Dendritic cell treated with granulocyte-macrophage colony-stimulating factor and Interleukin-4, amounts not matched to agents 40 ng/mL and 50 ng/mL, for 4 days (primary cell): ENCODE results near the gene SETDB1.

Experiments used
- H3K27ac Mint-ChIP-seq: one replicate; pipeline ENCODE4 v1.8.0; 2022; ENCODE audit warnings: mild to moderate bottlenecking, mixed read lengths
- H3K27me3 Mint-ChIP-seq: one replicate; pipeline ENCODE4 v1.8.0; 2022; ENCODE audit warnings: mild to moderate bottlenecking, mixed read lengths
- H3K36me3 Mint-ChIP-seq: one replicate; pipeline ENCODE4 v1.8.0; 2022; ENCODE audit warnings: low read depth, mixed read lengths
- H3K4me1 Mint-ChIP-seq: one replicate; pipeline ENCODE4 v1.8.0; 2022; ENCODE audit warnings: low read depth, mixed read lengths
- H3K4me3 Mint-ChIP-seq: one replicate; pipeline ENCODE4 v1.8.0; 2022; ENCODE audit warnings: mild to moderate bottlenecking, moderate library complexity, mixed read lengths
- H3K9me3 Mint-ChIP-seq: one replicate; pipeline ENCODE4 v1.8.0; 2022; ENCODE audit warnings: mixed read lengths
- intact Hi-C: fragments of 100-400 bp; cut with micrococcal nuclease; formaldehyde crosslinking; loops from one replicate; pipeline ENCODE4 v1.15.0; 2022

SETDB1 gene

DNA sequence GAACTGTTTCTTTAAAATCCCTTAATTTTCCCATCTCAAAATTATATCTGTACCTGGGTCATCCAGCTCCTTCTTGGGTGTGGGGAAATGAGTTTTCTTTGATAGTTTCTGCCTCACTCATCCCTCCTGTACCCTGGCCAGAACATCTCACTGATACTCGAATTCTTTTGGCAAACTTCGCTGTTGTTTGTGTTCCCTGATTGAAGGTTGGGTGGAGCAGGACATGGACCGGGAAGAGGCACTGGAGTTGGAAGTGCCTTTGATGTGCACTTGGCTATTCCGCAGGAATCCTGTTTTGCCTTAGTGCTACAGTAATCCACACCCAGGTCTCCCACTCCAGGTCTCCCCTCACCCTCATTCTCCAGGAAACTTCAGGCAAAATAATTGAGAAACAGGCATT lies 69.3 kb downstream of the SETDB1 start:
- H3K4me1 Mint-ChIP-seq, result peaks cover 14% of the 10 kb centered on the region
- no peaks in the 10 kb centered on the region for H3K27me3 Mint-ChIP-seq
- no peaks in the 10 kb centered on the region for H3K9me3 Mint-ChIP-seq
- intact Hi-C loops, result loop anchor here (10.0 kb wide), 1 partner anchor 161 kb away; no protein-coding TSS in a partner anchor
- peaks cover 52% of the 10 kb centered on the region for H3K36me3 Mint-ChIP-seq
- no peak overlapping the region for H3K4me3 Mint-ChIP-seq
- no peak overlapping the region for H3K27ac Mint-ChIP-seq

DNA sequence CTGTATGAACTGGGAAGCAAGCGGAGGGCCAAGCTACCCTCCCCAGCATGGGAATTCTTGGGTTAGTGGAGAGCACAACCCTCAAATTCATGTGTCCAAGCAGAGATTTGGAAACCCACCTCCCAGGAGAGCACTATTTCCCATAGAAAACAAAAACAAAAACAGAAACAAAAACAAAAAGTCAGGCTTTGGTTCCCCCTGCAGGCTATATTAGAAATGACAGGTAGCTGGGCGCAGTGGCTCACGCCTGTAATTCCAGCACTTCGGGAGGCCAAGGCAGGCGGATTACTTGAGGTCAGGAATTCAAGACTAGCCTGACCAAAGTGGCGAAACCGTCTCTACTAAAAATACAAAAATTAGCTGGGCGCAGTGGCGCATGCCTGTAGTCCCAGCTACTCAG lies 69.7 kb downstream of the SETDB1 start:
- peaks cover 56% of the 10 kb centered on the region for H3K36me3 Mint-ChIP-seq
- peaks cover 19% of the 10 kb centered on the region for H3K4me1 Mint-ChIP-seq
- no peaks in the 10 kb centered on the region for H3K9me3 Mint-ChIP-seq
- H3K4me3 Mint-ChIP-seq, result no peak overlapping the region
- H3K27me3 Mint-ChIP-seq, result no peaks in the 10 kb centered on the region
- no peak overlapping the region for H3K27ac Mint-ChIP-seq
- intact Hi-C loops, result loop anchor here (10.0 kb wide), 1 partner anchor 161 kb away; no protein-coding TSS in a partner anchor

DNA sequence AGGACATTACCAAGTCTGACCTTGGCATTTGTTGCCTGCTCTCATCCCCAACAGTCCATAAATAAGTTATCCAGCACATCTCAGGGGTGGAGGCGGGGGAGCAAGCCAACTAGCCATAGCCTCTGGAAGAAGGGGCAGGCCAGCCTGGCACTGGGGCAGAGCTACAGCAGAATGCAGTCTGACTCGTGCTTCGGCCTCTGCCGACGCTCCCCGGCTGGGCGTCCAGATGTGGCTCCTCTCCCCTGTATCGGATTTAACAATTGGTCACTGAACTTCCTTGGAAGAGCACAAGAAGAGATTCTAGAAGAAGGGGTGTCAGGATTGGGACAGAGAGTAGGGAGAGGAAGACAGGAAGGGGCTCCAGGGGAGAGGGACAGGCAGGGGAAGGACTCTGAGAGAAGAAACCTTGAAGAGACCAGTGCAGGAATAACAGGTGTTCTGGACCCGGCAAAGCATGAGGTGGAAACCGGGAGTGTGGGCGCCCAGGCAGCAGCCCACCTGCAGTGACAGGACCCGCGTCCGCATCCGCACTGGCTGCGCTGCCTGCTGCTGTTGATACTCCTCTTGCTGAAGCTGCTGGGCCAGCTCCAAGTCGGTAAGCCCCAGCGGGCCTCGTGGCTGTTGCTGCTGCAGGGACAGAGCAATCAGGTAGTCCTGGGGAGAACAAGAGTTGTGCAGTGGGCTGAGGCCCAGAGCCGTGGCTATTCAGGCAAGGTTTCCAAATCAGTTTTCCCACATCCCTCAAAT lies 71.1 kb downstream of the SETDB1 start:
- H3K4me1 Mint-ChIP-seq, result peaks cover 33% of the 10 kb centered on the region
- no peaks in the 10 kb centered on the region for H3K9me3 Mint-ChIP-seq
- H3K27me3 Mint-ChIP-seq, result no peaks in the 10 kb centered on the region
- intact Hi-C loops, result loop anchor here (10.0 kb wide), 1 partner anchor 162 kb away; no protein-coding TSS in a partner anchor
- no peak overlapping the region for H3K4me3 Mint-ChIP-seq
- H3K36me3 Mint-ChIP-seq, result peaks cover 56% of the 10 kb centered on the region
- no peak overlapping the region for H3K27ac Mint-ChIP-seq

DNA sequence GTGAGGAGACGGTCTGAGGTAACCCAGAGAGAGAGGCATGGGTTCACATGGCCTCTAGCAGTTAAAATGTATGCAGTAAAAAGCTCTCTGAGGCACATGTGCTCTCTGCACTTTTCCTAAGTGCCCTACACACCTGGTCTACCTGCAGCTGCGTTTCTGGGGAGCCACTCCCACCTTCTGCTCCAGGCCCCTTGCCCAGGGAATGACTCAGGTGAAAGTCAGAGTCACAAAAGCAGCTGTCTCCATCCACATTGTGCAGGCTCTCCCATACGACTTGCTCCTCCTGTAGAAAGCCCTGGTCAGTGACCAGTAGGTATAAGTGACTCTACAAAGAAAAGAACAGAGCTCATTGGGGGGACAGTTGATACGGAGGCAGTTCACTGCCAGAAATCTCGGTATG lies 71.8 kb downstream of the SETDB1 start:
- Mint-ChIP-seq H3K36me3 (peaks cover 56% of the 10 kb centered on the region), H3K4me1 (peaks cover 39% of the 10 kb centered on the region), H3K9me3 (no peaks in the 10 kb centered on the region), H3K4me3 (no peak overlapping the region), H3K27me3 (no peaks in the 10 kb centered on the region), H3K27ac (no peak overlapping the region)
- intact Hi-C loops, result loop anchor here (10.0 kb wide), 1 partner anchor 163 kb away; no protein-coding TSS in a partner anchor

DNA sequence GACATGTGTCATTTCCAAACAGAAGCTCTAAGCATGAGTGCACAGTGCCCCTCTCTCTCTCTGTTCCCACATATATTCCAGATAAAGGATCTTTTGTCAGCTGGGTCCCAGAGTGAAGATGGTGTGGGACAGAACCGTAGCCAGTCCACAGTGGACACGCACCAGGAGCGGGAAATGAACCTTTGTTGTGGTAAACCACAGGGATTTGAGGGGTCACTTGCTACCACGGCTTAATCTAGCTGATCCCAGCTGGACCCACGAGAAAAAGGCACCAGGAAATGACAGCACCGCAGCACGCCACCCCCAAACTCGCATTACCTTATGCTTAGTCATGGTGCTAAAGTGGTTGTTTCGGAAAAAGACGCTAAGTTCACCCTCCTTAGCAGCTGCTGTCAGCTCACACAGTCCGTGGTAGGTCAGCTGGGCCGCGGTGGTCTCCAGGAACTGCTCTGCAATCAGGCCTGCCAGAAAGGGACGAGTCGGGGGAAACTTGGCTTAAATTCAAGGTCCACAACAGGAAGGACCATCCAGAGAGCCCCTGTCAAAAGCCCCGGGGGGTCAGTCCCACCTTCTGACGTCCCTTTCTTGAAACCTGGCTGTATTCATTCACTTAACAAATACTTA lies 73.0 kb downstream of the SETDB1 start:
- H3K4me3 Mint-ChIP-seq, result no peak overlapping the region
- H3K4me1 Mint-ChIP-seq, result peaks cover 44% of the 10 kb centered on the region
- no peaks in the 10 kb centered on the region for H3K27me3 Mint-ChIP-seq
- H3K9me3 Mint-ChIP-seq, result no peaks in the 10 kb centered on the region
- no peak overlapping the region for H3K27ac Mint-ChIP-seq
- H3K36me3 Mint-ChIP-seq, result peaks cover 56% of the 10 kb centered on the region
- intact Hi-C loops, result loop anchor here (10.0 kb wide), 1 partner anchor 164 kb away; no protein-coding TSS in a partner anchor

DNA sequence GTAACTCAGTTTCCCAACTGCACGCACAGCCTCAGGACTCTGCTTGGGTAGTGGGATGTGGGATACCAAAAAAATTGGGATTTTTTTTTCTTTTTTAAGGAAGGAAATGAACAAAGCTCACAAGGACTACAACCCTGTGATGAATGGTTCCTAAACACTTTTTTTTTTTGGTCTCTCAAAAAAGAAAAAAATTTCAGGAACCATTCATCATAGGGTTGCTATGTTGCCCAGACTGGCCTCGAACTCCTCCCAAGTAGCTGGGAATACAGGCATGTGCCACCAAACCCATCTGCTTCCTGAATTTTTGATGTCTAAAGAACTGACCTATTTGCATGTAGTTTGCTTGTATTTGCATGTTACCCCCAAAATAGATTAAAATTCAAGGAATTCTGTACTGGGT lies 73.8 kb downstream of the SETDB1 start:
- Mint-ChIP-seq H3K36me3 (peaks cover 48% of the 10 kb centered on the region), H3K4me1 (peaks cover 52% of the 10 kb centered on the region), H3K27ac (no peak overlapping the region), H3K9me3 (no peaks in the 10 kb centered on the region), H3K4me3 (no peak overlapping the region), H3K27me3 (no peaks in the 10 kb centered on the region)
- intact Hi-C loops, result loop anchor here (10.0 kb wide), 1 partner anchor 165 kb away; no protein-coding TSS in a partner anchor

DNA sequence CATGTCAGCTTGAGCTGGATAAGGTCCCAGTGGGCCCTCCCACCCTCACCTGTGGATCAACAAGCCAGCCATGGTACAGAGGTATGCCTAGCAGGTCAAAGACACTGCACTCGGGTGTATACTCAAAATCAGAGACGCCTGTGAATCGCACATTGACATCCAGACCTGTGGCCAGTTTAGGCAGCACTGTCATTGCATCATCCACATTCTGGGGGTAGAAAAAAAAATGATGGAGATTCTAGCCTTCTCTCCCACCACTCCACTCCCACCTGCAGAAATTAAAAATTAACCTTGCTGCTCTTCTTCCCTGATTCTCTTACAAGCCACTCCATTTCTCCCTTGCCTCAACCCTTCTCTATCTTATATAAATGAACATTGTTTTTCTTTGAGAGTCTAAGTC lies 74.2 kb downstream of the SETDB1 start:
- Mint-ChIP-seq H3K27ac (no peak overlapping the region), H3K27me3 (no peaks in the 10 kb centered on the region), H3K4me1 (peaks cover 56% of the 10 kb centered on the region), H3K9me3 (no peaks in the 10 kb centered on the region), H3K4me3 (no peak overlapping the region), H3K36me3 (peaks cover 43% of the 10 kb centered on the region)
- intact Hi-C loops, result no loop called here

DNA sequence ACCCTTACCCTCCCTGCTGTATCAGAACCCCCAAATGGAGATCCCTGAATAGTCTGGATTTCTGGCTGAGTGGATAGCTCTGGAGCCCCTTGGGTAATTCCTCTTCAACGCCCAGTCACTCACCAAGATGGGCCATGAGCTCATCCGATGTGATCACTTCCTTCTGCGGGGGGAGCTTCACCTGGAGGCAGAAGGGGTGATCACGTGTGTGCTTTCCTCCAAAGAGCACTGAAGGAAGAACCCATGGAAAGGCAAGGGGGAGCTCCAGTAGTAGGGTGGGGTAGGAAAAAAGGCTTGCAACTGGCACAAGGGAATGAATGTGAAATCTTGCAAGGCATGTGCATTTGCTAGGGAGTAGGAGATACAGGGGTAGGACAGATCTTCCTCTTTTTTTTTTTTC lies 75.4 kb downstream of the SETDB1 start:
- Mint-ChIP-seq H3K27me3 (no peaks in the 10 kb centered on the region), H3K27ac (peak overlapping the region; percentile 62), H3K4me3 (no peak overlapping the region), H3K4me1 (peaks cover 68% of the 10 kb centered on the region), H3K36me3 (peaks cover 44% of the 10 kb centered on the region), H3K9me3 (no peaks in the 10 kb centered on the region)
- intact Hi-C loops, result no loop called here

DNA sequence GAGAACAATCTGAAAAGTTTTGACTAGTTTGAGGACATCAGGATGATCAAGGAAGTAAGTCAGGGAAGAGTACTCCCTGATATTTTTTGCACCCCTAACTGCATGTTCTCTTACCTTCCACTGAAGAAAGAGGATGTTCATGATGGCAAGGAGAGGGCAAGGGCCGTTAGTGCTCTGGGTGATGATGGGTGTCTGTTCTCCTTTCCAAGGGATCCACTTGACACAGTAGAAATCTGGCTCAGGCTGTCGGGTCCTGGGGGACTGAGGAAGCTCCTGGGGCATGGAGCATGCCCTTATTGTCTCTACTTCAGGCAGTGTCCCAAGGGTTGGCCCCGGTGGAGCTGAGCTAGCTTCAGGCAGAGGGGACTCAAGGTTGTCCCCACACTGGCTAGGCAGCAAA lies 75.9 kb downstream of the SETDB1 start:
- Mint-ChIP-seq H3K36me3 (peaks cover 42% of the 10 kb centered on the region), H3K27ac (peak overlapping the region; percentile 62), H3K27me3 (no peaks in the 10 kb centered on the region), H3K4me3 (no peak overlapping the region), H3K4me1 (peaks cover 73% of the 10 kb centered on the region), H3K9me3 (no peaks in the 10 kb centered on the region)
- intact Hi-C loops, result no loop called here

DNA sequence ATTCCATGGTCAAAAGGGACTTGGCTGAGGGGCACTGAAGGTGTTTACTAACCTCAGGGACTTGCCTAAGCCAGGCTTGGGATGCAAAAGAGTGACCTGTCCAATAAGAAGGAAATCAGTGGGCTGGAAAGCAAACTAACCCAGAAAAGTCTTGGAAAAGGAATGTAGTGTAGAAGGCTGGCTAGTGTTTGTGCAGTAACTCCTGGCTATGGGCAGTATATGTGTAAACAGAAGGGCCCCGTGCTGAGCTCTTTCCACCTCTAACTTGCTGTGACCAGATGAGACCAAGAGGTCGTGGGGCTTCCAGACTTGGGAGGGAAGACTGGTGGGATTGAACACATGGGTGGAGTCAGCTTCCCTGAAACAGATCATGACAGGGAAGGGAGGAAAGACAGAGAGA lies 76.4 kb downstream of the SETDB1 start:
- peaks cover 36% of the 10 kb centered on the region for H3K36me3 Mint-ChIP-seq

DNA sequence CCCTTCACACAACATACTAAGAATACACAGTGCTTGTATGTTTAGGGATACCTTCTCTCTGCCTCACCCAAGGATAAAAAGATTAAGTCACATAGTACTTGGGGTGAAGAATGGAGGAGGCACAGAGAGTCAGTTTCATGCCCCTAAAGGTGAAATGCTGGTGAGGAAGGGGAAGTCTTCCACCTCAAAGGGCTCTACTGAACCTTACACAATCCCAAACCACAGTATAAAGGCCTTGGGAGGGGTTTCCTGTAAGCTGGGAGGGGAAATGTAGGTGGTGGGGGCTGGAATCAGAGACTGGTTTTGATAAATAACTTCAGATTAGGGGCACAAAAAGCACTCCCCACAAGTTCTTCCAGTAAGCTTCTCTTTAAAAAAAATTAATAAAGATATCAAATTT lies 77.0 kb downstream of the SETDB1 start:
- Mint-ChIP-seq H3K9me3 (no peaks in the 10 kb centered on the region), H3K4me3 (no peak overlapping the region), H3K4me1 (peaks cover 84% of the 10 kb centered on the region), H3K27me3 (no peaks in the 10 kb centered on the region), H3K36me3 (peaks cover 31% of the 10 kb centered on the region), H3K27ac (peak overlapping the region; percentile 62)
- intact Hi-C loops, result no loop called here

More for the DNA sequence above, 76.4 kb downstream of the SETDB1 start:
- no peak overlapping the region for H3K4me3 Mint-ChIP-seq
- H3K27me3 Mint-ChIP-seq, result no peaks in the 10 kb centered on the region
- peaks cover 78% of the 10 kb centered on the region for H3K4me1 Mint-ChIP-seq
- intact Hi-C loops, result no loop called here
- H3K27ac Mint-ChIP-seq, result peak overlapping the region; percentile 62
- H3K9me3 Mint-ChIP-seq, result no peaks in the 10 kb centered on the region

DNA sequence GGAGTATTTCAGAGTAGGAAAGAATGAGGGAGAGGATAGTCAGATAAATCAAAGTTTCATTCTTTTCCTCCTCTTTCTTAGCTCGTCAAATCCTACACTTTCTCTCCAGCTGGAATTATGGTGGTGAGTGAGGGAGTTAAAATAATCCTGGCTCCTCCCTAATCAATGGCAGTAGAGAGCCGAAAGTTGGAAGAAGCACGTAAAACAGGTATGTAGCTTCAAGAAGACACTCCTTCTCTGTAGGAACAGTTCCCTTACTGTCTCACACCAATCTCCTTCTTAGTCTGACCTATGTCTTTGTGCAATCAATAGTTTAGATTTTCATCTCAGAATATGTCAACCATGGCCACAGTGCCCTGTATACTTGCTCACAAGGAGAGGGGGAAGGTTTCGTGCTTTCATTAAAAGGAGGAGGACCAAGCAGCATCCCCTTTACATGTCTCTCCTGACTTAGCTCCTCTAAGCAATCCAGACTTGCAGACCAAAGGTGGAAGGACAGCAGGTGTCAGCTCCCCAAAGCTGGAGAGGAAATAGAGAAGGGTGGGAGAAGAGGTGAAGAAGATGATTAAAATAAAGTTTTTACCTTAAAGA lies 79.7 kb downstream of the SETDB1 start:
- H3K36me3 Mint-ChIP-seq, result peaks cover 19% of the 10 kb centered on the region
- no peaks in the 10 kb centered on the region for H3K9me3 Mint-ChIP-seq
- H3K27me3 Mint-ChIP-seq, result no peaks in the 10 kb centered on the region
- peak overlapping the region; percentile 98 for H3K4me3 Mint-ChIP-seq
- intact Hi-C loops, result no loop called here
- peaks cover 87% of the 10 kb centered on the region for H3K4me1 Mint-ChIP-seq
- peak overlapping the region; percentile 98 for H3K27ac Mint-ChIP-seq

DNA sequence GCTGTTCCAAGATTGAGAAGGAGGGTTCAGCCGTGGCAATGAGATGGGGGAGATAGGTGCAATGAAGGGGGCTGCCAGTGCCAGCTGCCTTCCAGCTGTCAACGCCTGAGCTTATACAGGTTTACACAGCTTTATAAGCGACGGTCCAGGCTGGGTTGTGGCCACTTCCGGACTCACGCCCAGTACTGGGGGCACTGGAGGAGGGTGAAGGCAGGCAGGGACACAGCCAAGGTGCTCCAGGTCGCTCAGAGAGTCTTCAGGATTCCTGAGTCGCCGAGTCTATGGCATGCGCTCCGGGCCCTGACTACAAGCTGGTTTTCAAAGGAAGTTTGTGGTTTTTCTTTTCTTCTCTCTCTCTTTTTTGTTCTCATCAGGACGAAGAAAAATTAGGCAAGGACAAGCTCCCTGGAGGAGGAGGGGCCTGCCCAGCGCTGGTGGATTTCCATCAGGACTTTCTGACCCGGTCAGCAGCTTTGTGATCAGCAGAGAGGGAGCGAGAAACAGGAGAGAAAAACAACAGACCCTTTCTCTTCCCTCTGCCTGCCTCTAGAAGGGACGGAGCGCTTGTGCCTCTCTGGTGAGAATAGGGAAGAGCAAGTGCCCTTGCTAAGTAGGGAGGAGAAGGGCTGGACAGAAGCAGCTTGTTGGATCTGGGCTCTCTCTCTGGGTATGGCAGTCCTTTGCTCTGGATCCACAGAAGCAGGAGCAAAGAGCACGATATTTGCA lies 80.3 kb downstream of the SETDB1 start, which contains the start of gene MINDY1:
Gene MINDY1 (minus strand): TSS at position 576 of the 726 bp plus-strand sequence. CDS start 4,285 bp downstream, outside the sequence.
- Mint-ChIP-seq H3K4me1 (peaks cover 85% of the 10 kb centered on the region), H3K27ac (peak within 1 kb of the TSS; percentile 98), H3K4me3 (peak within 1 kb of the TSS; percentile 98), H3K9me3 (no peaks in the 10 kb centered on the region), H3K36me3 (peaks cover 18% of the 10 kb centered on the region), H3K27me3 (no peaks in the 10 kb centered on the region)
- intact Hi-C loops, result no loop called here
